Tibial nerve (tissue), 4 donors: Measurements from ENCODE around the gene RETREG3. TPM values are rescaled to one million over a fixed set of nuclear protein-coding genes. Genes with fewer than 3 reads are reported as not detected.
A peak's percentile ranks its signal among the peaks of the same experiment; 100 is the strongest.
"Not testable (repeated sequence)": the region's sequence is repeated elsewhere in the genome, so short reads cannot be mapped to it uniquely, and the experiment has no call there.

ENCODE experiments used
- DNase-seq, 2 donors: peaks; one replicate each; pipeline ENCODE4 v3.0.0-alpha.2; 2019; ENCODE audit warnings: low spot score in 2 of 2
- H3K27ac ChIP-seq, 4 donors: fragments of 200-600 bp; sonication (generic) in 3 of 4; one replicate each; pipeline ENCODE4 v1.5.1; 2017 to 2019; ENCODE audit warnings: mild to moderate bottlenecking in 1 of 4
- H3K27me3 ChIP-seq, 2 donors: fragments of 200-600 bp; sonication (generic) in 1 of 2; one replicate each; pipeline versions ENCODE4 v1.5.1 to v1.6.0; 2017 to 2019
- H3K36me3 ChIP-seq, 3 donors: fragments of 200-600 bp; sonication (generic); one replicate each; pipeline ENCODE4 v1.5.1; 2018 to 2019
- H3K4me1 ChIP-seq, 4 donors: fragments of 200-600 bp; sonication (generic) in 3 of 4; one replicate each; pipeline ENCODE4 v1.5.1; 2017 to 2019
- H3K4me3 ChIP-seq, 4 donors: fragments of 200-600 bp; sonication (generic) in 3 of 4; one replicate each; pipeline ENCODE4 v1.5.1; 2017 to 2019; ENCODE audit warnings: mild to moderate bottlenecking in 1 of 4, moderate library complexity in 1 of 4
- H3K9me3 ChIP-seq, 4 donors: fragments of 200-600 bp; sonication (generic) in 3 of 4; one replicate each; pipeline ENCODE4 v1.5.1; 2017 to 2019
- CTCF ChIP-seq, 5 experiments: fragments of 200-600 bp in 3 of 5; fragments of 450-650 bp in 2 of 5; sonication (generic) in 3 of 5; IDR thresholded peaks; one replicate each; pipeline ENCODE4 v1.5.1; 2016 to 2019; ENCODE audit warnings: antibody characterized with exemption in 5 of 5, mild to moderate bottlenecking in 3 of 5, moderate library complexity in 2 of 5
- EP300 ChIP-seq, 2 donors: sonication (generic); formaldehyde crosslinking; IDR thresholded peaks; one replicate each; pipeline ENCODE4 v1.6.1; 2017; ENCODE audit warnings: antibody characterized with exemption in 2 of 2, mild to moderate bottlenecking in 1 of 2
- POLR2A ChIP-seq, 2 donors: fragments of 450-650 bp; IDR thresholded peaks; one replicate each; pipeline ENCODE4 v1.6.1; 2017; ENCODE audit warnings: antibody characterized with exemption in 2 of 2, mild to moderate bottlenecking in 2 of 2, moderate library complexity in 2 of 2
- WGBS, 2 donors: methylation state at CpG; one replicate each; pipeline ENCODE4 v1.1.5; 2018; 5-methylcytosine and 5-hydroxymethylcytosine counted together
- total RNA-seq, 4 donors: library from RNA; depleted of rRNA; stranded (reverse); fragments of >200 nt; gene quantifications; one replicate each; pipeline ENCODE4 v1.1.0, GENCODE V29; 2016

RETREG3 gene
- total RNA-seq, 4 donors from 2014 or later, result 43.1 to 61.8 (median 57.7) TPM

GRCh38 chr17:42553866-42554249 is 55.3 kb downstream of the RETREG3 start:
- H3K4me1 ChIP-seq, result peaks cover 0 to 34% (median 12%) of the 10 kb centered on the region in 4 donors
- no peak for DNase-seq
- peak overlapping the region; percentile 67 to 88 (median 76) for H3K4me3 ChIP-seq
- peaks cover 0 to 14% (median 0%) of the 10 kb centered on the region in 3 donors for H3K36me3 ChIP-seq
- H3K27ac ChIP-seq, result peak overlapping the region; percentile 75 to 92 (median 82)
- no peaks in the 10 kb centered on the region for H3K27me3 ChIP-seq
- H3K9me3 ChIP-seq, result no peaks in the 10 kb centered on the region
- 56 to 70% methylated on average over 8 to 12 of the region's 16 CpGs for WGBS, 2 donors
- TF ChIP-seq EP300 (IDR thresholded peaks at IDR 0.05) (no peak), POLR2A (IDR thresholded peaks at IDR 0.05) (no peak), CTCF (IDR thresholded peaks at IDR 0.05) (no peak)

DNA sequence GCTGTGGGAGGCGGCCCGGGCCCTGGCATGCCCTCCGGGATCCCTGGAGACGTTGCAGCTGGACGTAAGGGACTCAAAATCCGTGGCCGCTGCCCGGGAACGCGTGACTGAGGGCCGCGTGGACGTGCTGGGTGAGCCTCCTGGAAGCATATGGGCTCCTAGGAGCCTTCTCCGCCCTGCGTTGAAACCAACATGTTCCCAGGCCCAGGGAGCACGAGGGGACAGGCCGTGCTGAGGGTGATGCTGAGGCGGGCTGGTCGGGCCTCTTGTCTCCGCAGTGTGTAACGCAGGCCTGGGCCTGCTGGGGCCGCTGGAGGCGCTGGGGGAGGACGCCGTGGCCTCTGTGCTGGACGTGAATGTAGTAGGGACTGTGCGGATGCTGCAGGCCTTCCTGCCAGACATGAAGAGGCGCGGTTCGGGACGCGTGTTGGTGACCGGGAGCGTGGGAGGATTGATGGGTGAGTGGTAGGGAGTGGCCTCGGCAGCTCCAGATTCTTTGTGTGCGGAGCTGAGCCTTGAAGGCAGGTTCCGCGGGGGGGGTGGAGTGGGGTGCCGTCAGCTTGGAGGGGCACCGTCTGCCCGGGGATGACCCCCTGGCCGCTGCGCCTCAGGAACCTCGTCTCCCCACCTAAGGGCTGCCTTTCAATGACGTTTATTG is 55.9 kb downstream of the RETREG3 start:
- no peak for DNase-seq
- TF ChIP-seq CTCF (IDR thresholded peaks at IDR 0.05) (no peak), POLR2A (IDR thresholded peaks at IDR 0.05) (no peak), EP300 (IDR thresholded peaks at IDR 0.05) (no peak)
- no peaks in the 10 kb centered on the region for H3K9me3 ChIP-seq
- peak overlapping the region in 2 of 4 donors; percentile 82 to 92 for H3K27ac ChIP-seq
- no peaks in the 10 kb centered on the region for H3K27me3 ChIP-seq
- peaks cover 0 to 40% (median 15%) of the 10 kb centered on the region in 4 donors for H3K4me1 ChIP-seq
- peak overlapping the region in 2 of 4 donors; percentile 74 to 88 for H3K4me3 ChIP-seq
- peaks cover 0 to 18% (median 0%) of the 10 kb centered on the region in 3 donors for H3K36me3 ChIP-seq
- 72 to 78% methylated on average over 26 to 44 of the region's 45 CpGs for WGBS, 2 donors

DNA sequence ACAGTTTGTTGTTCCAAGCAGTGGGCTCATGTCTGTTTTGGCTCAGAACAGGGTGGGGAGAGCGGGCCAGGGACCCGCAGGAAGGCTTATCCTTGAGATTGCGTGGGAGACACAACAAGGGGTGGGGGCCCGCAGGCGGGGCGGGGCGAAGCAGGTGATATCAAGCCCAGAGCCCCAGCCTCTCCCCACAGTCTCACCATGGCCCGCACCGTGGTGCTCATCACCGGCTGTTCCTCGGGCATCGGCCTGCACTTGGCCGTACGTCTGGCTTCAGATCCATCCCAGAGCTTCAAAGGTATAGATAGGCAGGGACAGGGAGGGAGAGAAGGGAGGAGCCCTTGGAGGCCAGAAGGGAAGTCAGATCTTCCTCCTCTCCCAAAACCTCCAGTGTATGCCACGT is 56.4 kb downstream of the RETREG3 start, which contains the start of gene HSD17B1:
Gene HSD17B1, plus strand, starts transcription at position 188 of the 400 bp plus-strand sequence. Its CDS starts 11 bp downstream, at position 199.
- WGBS, 2 donors, result 74 to 91% methylated on average over 7 to 12 of the region's 15 CpGs
- not testable (repeated sequence) for DNase-seq, H3K27me3 ChIP-seq, H3K9me3 ChIP-seq
- Histone ChIP-seq H3K27ac (peak within 1 kb of the TSS in 2 of 4 donors; percentile 82 to 92), H3K36me3 (peaks cover 0 to 23% (median 0%) of the 10 kb centered on the region in 3 donors), H3K4me3 (peak within 1 kb of the TSS; percentile 67 to 88 (median 76)), H3K4me1 (peaks cover 0 to 46% (median 16%) of the 10 kb centered on the region in 4 donors)

- Histone ChIP-seq H3K27me3 (no peaks in the 10 kb centered on the region), H3K36me3 (peaks cover 0 to 34% (median 0%) of the 10 kb centered on the region in 3 donors), H3K4me1 (peaks cover 0 to 32% (median 13%) of the 10 kb centered on the region in 4 donors), H3K9me3 (no peaks in the 10 kb centered on the region), H3K4me3 (no peak overlapping the region), H3K27ac (no peak overlapping the region)
- DNase-seq, result no peak
- WGBS, 2 donors, result 82 to 84% methylated on average over 14 of the region's 14 CpGs
- TF ChIP-seq CTCF (IDR thresholded peaks at IDR 0.05), result no peak
- TF ChIP-seq EP300 (IDR thresholded peaks at IDR 0.05), result no peak
- TF ChIP-seq POLR2A (IDR thresholded peaks at IDR 0.05), result no peak
Measured at GRCh38 chr17:42548993-42549755, 60.0 kb downstream of the RETREG3 start.

- TF ChIP-seq CTCF (IDR thresholded peaks at IDR 0.05) (peak in 2 of 5 experiments; percentile 9 to 22), POLR2A (IDR thresholded peaks at IDR 0.05) (no peak), EP300 (IDR thresholded peaks at IDR 0.05) (no peak)
- no peaks in the 10 kb centered on the region for H3K27me3 ChIP-seq
- H3K4me1 ChIP-seq, result peaks cover 0 to 22% (median 5%) of the 10 kb centered on the region in 4 donors
- H3K4me3 ChIP-seq, result peak overlapping the region in 2 of 4 donors; percentile 33 to 40
- H3K36me3 ChIP-seq, result peaks cover 0 to 41% (median 0%) of the 10 kb centered on the region in 3 donors
- H3K9me3 ChIP-seq, result no peaks in the 10 kb centered on the region
- H3K27ac ChIP-seq, result no peak overlapping the region
- WGBS, 2 donors, result 32 to 34% methylated on average over 45 to 46 of the region's 74 CpGs
- DNase-seq, result no peak
Measured at GRCh38 chr17:42548070-42548837, 60.9 kb downstream of the RETREG3 start.
